Neural progenitor cell (in vitro differentiated cells): ENCODE data around the gene THBD.

Source experiments
- CTCF ChIP-seq: fragments of 200-600 bp; sonication (generic); IDR thresholded peaks from 2 replicates; pipeline ENCODE4 v1.5.1; 2017; ENCODE audit warnings: antibody characterized with exemption, mild to moderate bottlenecking
- EZH2phosphoT487 ChIP-seq: fragments of 200-600 bp; sonication (generic); IDR thresholded peaks from 2 replicates; pipeline ENCODE4 v1.6.1; 2017; ENCODE audit warnings: antibody characterized with exemption

- TF ChIP-seq CTCF (no peak), EZH2phosphoT487 (no peak)
Observed at GRCh38 chr20:23037017-23037481, 12.4 kb downstream of the THBD start.
